ENCODE measurements around the gene CDS2. TPM values are rescaled to one million over a fixed set of nuclear protein-coding genes. Genes with fewer than 3 reads are reported as not detected.

The CDS2 gene
- total and polyA plus RNA-seq, 2 of the 13 experiments (the other 11 are each of a cell fraction or from before 2014, with no cell fraction given), result 81.3 to 153 TPM

DNA sequence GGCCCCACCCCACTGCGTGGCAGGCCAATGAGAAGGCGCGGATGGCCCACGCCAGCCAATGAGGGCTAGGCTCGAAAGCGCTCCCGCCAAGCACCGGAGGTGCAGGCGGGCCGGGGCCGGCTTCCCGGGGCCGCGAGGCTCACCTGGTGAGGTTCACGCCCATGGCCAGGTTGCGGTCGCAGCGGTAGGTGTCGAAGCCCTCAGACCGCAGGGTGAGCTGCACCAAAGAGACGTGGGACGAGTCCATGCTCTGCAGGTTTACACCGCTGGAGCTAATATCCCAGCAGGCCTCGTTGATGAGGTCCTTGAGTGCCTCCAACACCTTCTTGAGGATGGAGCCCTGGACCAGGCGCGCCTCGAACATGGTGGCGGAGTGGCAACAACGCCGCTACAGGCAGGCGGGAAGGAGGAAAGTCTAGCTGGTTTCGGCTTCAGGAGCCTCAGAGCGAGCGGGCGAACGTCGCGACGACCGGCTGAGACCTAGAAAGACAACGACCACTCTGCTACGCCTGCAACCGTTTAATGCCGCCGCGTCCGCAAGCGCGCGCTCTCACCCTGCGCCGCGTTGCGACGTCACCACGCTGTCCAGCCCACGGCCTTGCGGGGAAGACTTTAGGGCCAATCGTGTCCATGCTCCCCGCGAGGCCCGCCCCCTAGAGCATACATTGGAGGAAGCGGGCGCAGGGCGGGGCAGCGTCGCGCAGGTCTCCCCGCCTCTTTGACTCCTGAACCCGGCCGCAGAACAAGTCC, 7.2 kb upstream of the CDS2 start, which contains the start of gene PCNA (continued):
- TF ChIP-seq, protein P1, sequence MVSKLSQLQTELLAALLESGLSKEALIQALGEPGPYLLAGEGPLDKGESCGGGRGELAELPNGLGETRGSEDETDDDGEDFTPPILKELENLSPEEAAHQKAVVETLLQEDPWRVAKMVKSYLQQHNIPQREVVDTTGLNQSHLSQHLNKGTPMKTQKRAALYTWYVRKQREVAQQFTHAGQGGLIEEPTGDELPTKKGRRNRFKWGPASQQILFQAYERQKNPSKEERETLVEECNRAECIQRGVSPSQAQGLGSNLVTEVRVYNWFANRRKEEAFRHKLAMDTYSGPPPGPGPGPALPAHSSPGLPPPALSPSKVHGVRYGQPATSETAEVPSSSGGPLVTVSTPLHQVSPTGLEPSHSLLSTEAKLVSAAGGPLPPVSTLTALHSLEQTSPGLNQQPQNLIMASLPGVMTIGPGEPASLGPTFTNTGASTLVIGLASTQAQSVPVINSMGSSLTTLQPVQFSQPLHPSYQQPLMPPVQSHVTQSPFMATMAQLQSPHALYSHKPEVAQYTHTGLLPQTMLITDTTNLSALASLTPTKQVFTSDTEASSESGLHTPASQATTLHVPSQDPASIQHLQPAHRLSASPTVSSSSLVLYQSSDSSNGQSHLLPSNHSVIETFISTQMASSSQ (IDR thresholded peaks at IDR 0.05; ENCODE audit: low read depth), result no peak
- TF ChIP-seq, protein P1 (CRISPR knock-in tag; IDR thresholded peaks at IDR 0.05; ENCODE audit: borderline replicate concordance), result peak; percentile 73; the same call in 1 of the 2 replicates
- TF ChIP-seq, protein P2, sequence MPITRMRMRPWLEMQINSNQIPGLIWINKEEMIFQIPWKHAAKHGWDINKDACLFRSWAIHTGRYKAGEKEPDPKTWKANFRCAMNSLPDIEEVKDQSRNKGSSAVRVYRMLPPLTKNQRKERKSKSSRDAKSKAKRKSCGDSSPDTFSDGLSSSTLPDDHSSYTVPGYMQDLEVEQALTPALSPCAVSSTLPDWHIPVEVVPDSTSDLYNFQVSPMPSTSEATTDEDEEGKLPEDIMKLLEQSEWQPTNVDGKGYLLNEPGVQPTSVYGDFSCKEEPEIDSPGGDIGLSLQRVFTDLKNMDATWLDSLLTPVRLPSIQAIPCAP (CRISPR knock-in tag; IDR thresholded peaks at IDR 0.05; ENCODE audit: low read depth), result 0 out of 2 replicates have a peak, but pooled peaks have one; percentile 5
- peak; percentile 94; the same call in 1 of the 2 replicates for TF ChIP-seq ZNF773 (CRISPR knock-in tag; IDR thresholded peaks at IDR 0.05; ENCODE audit: borderline replicate concordance)

DNA sequence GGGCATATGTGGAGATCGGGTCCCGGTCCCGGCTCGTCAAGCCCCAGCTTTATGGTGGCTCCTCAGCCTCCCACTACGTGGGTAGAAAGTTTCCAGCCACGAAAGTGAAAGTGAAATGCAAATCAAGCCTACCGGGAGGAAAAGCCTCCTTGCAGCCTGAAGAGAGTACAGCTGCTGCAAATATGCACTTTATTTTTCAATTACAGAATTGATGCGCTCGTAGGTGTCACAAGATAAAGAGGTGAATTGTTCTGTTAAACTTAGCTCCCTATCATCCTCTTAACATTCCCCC, 6.7 kb upstream of the CDS2 start:
- peak overlapping the region; percentile 31 for H2AFZ ChIP-seq (ENCODE audit: low read length)
- ChIA-PET POLR2A (interaction anchor here (0.6 to 3.0 kb wide), 27 partner anchors 9 to 431 kb away, joined by 3 to 17 read pairs (median 5); no protein-coding TSS in a partner anchor), CTCF (ENCODE audit: low intra/inter-chr PET ratio, low total read pairs) (interaction anchor here (1.6 kb wide), 1 partner anchor 72 kb away, joined by 5 read pairs; no protein-coding TSS in a partner anchor)
- H3K79me2 ChIP-seq (ENCODE audit: insufficient read depth, low read length), result peaks cover 41% of the 10 kb centered on the region
- H3K27ac ChIP-seq (ENCODE audit: extremely low read length, insufficient read depth, low read length), result peak overlapping the region; percentile 86
- BruUV-seq (replicated peaks), result no TSS peak
- H3K4me3 ChIP-seq (replicated peaks in 1 of 3; ENCODE audit: insufficient read depth in 1 of 3, low read depth in 2 of 3, low read length in 3 of 3), result peak overlapping the region; percentile 82 to 92 (median 83)
- H3K9me3 ChIP-seq (ENCODE audit: low read length), result no peaks in the 10 kb centered on the region
- H3K27me3 ChIP-seq (ENCODE audit: control insufficient read depth in 1 of 2, insufficient read depth in 2 of 2, low read length in 2 of 2), result no peaks in the 10 kb centered on the region; a peak in 1 of 5 replicates
- intact Hi-C loops (cut with micrococcal nuclease; ENCODE audit: unreplicated experiment) (loop anchor here (1.0 kb wide), 1 partner anchor 30 kb away; no protein-coding TSS in a partner anchor), in situ Hi-C loops (cut with HindIII; ENCODE audit: extremely low pct_ligation_motif_present, low pct_unique_long_range_greater_than_20kb) (no loop called here)
- peak overlapping the region; percentile 98 for H3K4me2 ChIP-seq (ENCODE audit: low read depth, low read length)
- H4K20me1 ChIP-seq (ENCODE audit: insufficient read depth, low read length), result peaks cover 19% of the 10 kb centered on the region
- FAIRE-seq (no peak), DNase-seq (ENCODE audit: low spot score) (no peak), ATAC-seq (no peak)
- peaks cover 49% of the 10 kb centered on the region for H3K4me1 ChIP-seq (ENCODE audit: insufficient read depth, low read length)
- peaks cover 6 to 34% of the 10 kb centered on the region in 2 experiments for H3K36me3 ChIP-seq (replicated peaks in 1 of 2; ENCODE audit: control insufficient read depth in 1 of 2, insufficient read depth in 2 of 2, low read length in 2 of 2)
- H3K9ac ChIP-seq (ENCODE audit: insufficient read depth, low read depth, low read length), result peak overlapping the region; percentile 85
- 1% methylated on average over 9 of the region's 9 CpGs for WGBS (ENCODE audit: low lambda C conversion rate)
- TF ChIP-seq RXRA (CRISPR knock-in tag; IDR thresholded peaks at IDR 0.05) (no peak), ZNF652 (CRISPR knock-in tag; IDR thresholded peaks at IDR 0.05; ENCODE audit: borderline replicate concordance, low read depth) (no peak), FOXP1 (IDR thresholded peaks at IDR 0.05) (no peak), FOXP1 (CRISPR knock-in tag; IDR thresholded peaks at IDR 0.05) (no peak; the same call in 1 of the 2 replicates), DMAP1 (CRISPR knock-in tag; IDR thresholded peaks at IDR 0.05) (no peak; the same call in 1 of the 2 replicates), CENPX (CRISPR knock-in tag; IDR thresholded peaks at IDR 0.05) (no peak), FLYWCH1 (CRISPR knock-in tag; IDR thresholded peaks at IDR 0.05) (no peak; the same call in 1 of the 2 replicates)
- TF ChIP-seq, protein P3, sequence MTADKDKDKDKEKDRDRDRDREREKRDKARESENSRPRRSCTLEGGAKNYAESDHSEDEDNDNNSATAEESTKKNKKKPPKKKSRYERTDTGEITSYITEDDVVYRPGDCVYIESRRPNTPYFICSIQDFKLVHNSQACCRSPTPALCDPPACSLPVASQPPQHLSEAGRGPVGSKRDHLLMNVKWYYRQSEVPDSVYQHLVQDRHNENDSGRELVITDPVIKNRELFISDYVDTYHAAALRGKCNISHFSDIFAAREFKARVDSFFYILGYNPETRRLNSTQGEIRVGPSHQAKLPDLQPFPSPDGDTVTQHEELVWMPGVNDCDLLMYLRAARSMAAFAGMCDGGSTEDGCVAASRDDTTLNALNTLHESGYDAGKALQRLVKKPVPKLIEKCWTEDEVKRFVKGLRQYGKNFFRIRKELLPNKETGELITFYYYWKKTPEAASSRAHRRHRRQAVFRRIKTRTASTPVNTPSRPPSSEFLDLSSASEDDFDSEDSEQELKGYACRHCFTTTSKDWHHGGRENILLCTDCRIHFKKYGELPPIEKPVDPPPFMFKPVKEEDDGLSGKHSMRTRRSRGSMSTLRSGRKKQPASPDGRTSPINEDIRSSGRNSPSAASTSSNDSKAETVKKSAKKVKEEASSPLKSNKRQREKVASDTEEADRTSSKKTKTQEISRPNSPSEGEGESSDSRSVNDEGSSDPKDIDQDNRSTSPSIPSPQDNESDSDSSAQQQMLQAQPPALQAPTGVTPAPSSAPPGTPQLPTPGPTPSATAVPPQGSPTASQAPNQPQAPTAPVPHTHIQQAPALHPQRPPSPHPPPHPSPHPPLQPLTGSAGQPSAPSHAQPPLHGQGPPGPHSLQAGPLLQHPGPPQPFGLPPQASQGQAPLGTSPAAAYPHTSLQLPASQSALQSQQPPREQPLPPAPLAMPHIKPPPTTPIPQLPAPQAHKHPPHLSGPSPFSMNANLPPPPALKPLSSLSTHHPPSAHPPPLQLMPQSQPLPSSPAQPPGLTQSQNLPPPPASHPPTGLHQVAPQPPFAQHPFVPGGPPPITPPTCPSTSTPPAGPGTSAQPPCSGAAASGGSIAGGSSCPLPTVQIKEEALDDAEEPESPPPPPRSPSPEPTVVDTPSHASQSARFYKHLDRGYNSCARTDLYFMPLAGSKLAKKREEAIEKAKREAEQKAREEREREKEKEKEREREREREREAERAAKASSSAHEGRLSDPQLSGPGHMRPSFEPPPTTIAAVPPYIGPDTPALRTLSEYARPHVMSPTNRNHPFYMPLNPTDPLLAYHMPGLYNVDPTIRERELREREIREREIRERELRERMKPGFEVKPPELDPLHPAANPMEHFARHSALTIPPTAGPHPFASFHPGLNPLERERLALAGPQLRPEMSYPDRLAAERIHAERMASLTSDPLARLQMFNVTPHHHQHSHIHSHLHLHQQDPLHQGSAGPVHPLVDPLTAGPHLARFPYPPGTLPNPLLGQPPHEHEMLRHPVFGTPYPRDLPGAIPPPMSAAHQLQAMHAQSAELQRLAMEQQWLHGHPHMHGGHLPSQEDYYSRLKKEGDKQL (CRISPR knock-in tag; IDR thresholded peaks at IDR 0.05; ENCODE audit: low read depth), result no peak

Data from HepG2 (cell line).